GM19397 (cell line): Measurements from ENCODE around the gene RALY.

Experiments used
- ATAC-seq: cut with Tn5 transposase; IDR thresholded peaks from one replicate; pipeline ENCODE4 v1.9.1; 2021; ENCODE audit warnings: mild to moderate bottlenecking, moderate library complexity; ENCODE audit not compliant: unreplicated experiment

The RALY gene

GRCh38 chr20:33993576-33994221, at the start of gene RALY:
Gene RALY, plus strand, starts transcription at chr20:33993911. Its CDS starts 78,164 bp downstream, at chr20:34072075.
- peak; percentile 61 for ATAC-seq

- no peak for ATAC-seq
Measured at GRCh38 chr20:33944914-33945313, 48.8 kb upstream of the RALY start.

- ATAC-seq: no peak
Measured at GRCh38 chr20:33945391-33946081, 48.2 kb upstream of the RALY start.

- no peak for ATAC-seq
Measured at GRCh38 chr20:33947709-33948295, 45.9 kb upstream of the RALY start.

- ATAC-seq: no peak
Measured at GRCh38 chr20:33948480-33948879, 45.2 kb upstream of the RALY start.

GRCh38 chr20:33951171-33951570, 42.5 kb upstream of the RALY start:
- no peak for ATAC-seq

GRCh38 chr20:33954504-33954903, 39.2 kb upstream of the RALY start:
- ATAC-seq: no peak

GRCh38 chr20:33963751-33964150, 30.0 kb upstream of the RALY start:
- no peak for ATAC-seq

GRCh38 chr20:33964441-33964840, 29.3 kb upstream of the RALY start:
- no peak for ATAC-seq

- no peak for ATAC-seq
Measured at GRCh38 chr20:33967126-33967525, 26.6 kb upstream of the RALY start.

GRCh38 chr20:33969563-33969962, 24.1 kb upstream of the RALY start:
- no peak for ATAC-seq

- ATAC-seq: no peak
Measured at GRCh38 chr20:33970229-33970628, 23.5 kb upstream of the RALY start.

GRCh38 chr20:33971147-33971975, 22.4 kb upstream of the RALY start:
- no peak for ATAC-seq

GRCh38 chr20:33976959-33977358, 16.8 kb upstream of the RALY start:
- ATAC-seq: no peak

- ATAC-seq: no peak
Measured at GRCh38 chr20:33977535-33977934, 16.2 kb upstream of the RALY start.

- no peak for ATAC-seq
Measured at GRCh38 chr20:33979094-33979493, 14.6 kb upstream of the RALY start.

GRCh38 chr20:33981347-33981746, 12.4 kb upstream of the RALY start:
- no peak for ATAC-seq

- no peak for ATAC-seq
Measured at GRCh38 chr20:33981964-33982363, 11.7 kb upstream of the RALY start.

- no peak for ATAC-seq
Measured at GRCh38 chr20:33983371-33983770, 10.3 kb upstream of the RALY start.

- no peak for ATAC-seq
Measured at GRCh38 chr20:33984182-33984719, 9.5 kb upstream of the RALY start.

GRCh38 chr20:33985280-33985679, 8.4 kb upstream of the RALY start:
- ATAC-seq: no peak
